Tracheal epithelial cell (primary cell): ENCODE data around the gene REST. TPM values are rescaled to one million over a fixed set of nuclear protein-coding genes. Genes with fewer than 3 reads are reported as not detected.

Experiments
- total RNA-seq: library from RNA; depleted of rRNA; stranded (reverse); fragments of >200 nt; gene quantifications from 2 replicates; pipeline ENCODE4 v1.2.1, GENCODE V29; 2014

Gene REST
- total RNA-seq: 21.1 and 21.7 TPM in 2 replicates

GRCh38 chr4:56907489-56908205 is at the start of gene REST:
REST (plus strand) TSS chr4:56907900; CDS start chr4:56910639, 2,739 bp downstream.

GRCh38 chr4:56977321-56978012 is 69.8 kb downstream of the REST start, which contains the start of gene NOA1:
NOA1 (minus strand) TSS chr4:56977606; CDS start chr4:56977585, 21 bp downstream.

GRCh38 chr4:56978750-56979303 is 71.1 kb downstream of the REST start, which contains the start of gene POLR2B:
POLR2B (plus strand) TSS chr4:56978896; CDS start chr4:56978986, 90 bp downstream.

Other genes with a start within 250 kb of the REST start
- gene HOPX, start 226.6 kb upstream of the REST start, total RNA-seq: 19.8 and 50.3 TPM in 2 replicates
- not detected in 2 replicates for gene SPINK2, start 86.2 kb upstream of the REST start, total RNA-seq
- gene NOA1, start 69.7 kb downstream of the REST start, total RNA-seq: 18.6 and 37.3 TPM in 2 replicates
- gene POLR2B, start 71.0 kb downstream of the REST start, total RNA-seq: 102 and 136 TPM in 2 replicates
- 148 and 501 TPM in 2 replicates for gene IGFBP7, start 202.5 kb downstream of the REST start, total RNA-seq